OCI-LY7 (cell line): Measurements from ENCODE around the gene PTPRE. TPM values are rescaled to one million over a fixed set of nuclear protein-coding genes. Genes with fewer than 3 reads are reported as not detected.
A peak's percentile ranks its signal among the peaks of the same experiment; 100 is the strongest.

Experiments
- BruUV-seq: library from RNA; stranded (reverse); fragments of 400-500 nt; replicated peaks from 2 replicates; lab custom pipeline; 2021; lab: Mats Ljungman, UMichigan
- CTCF ChIA-PET: fragments of 300-600 bp; sonication (Branson Sonifier 250); formaldehyde crosslinking; loops from one replicate; lab custom pipeline; 2022; ENCODE audit warnings: antibody characterized with exemption; ENCODE audit not compliant: unreplicated experiment; lab: Charles Lee
- POLR2A ChIA-PET: fragments of 300-600 bp; sonication (Branson Sonifier 250); formaldehyde crosslinking; loops from one replicate; lab custom pipeline; 2022; ENCODE audit warnings: antibody characterized with exemption; lab: Charles Lee
- DNase-seq: peaks from one replicate; pipeline ENCODE4 v3.0.0-alpha.2; 2015; ENCODE audit warnings: low spot score
- H2AFZ ChIP-seq: fragments of 200-600 bp; sonication (generic), shearing (Covaris generic); 2 replicates; pipeline ENCODE4 v1.6.1; 2014; ENCODE audit warnings: mild to moderate bottlenecking, antibody characterized with exemption, low read length, moderate library complexity
- H3K27ac ChIP-seq: fragments of 200-600 bp; sonication (generic); 2 replicates; pipeline ENCODE4 v1.5.1; 2014; ENCODE audit warnings: mixed run types, low read depth, mild to moderate bottlenecking, moderate library complexity, low read length, inconsistent platforms; ENCODE audit not compliant: poor library complexity, severe bottlenecking
- H3K36me3 ChIP-seq: fragments of 200-600 bp; sonication (generic); 2 replicates; pipeline ENCODE4 v1.6.1; 2014; ENCODE audit warnings: mild to moderate bottlenecking, antibody characterized with exemption, low read length, moderate library complexity, mixed read lengths; ENCODE audit not compliant: insufficient read depth
- H3K4me1 ChIP-seq: fragments of 200-600 bp; sonication (generic); 2 replicates; pipeline ENCODE4 v1.5.1; 2014; ENCODE audit warnings: mild to moderate bottlenecking, low read length; ENCODE audit not compliant: insufficient read depth, poor library complexity, severe bottlenecking
- H3K4me2 ChIP-seq: fragments of 200-600 bp; sonication (generic); 2 replicates; pipeline ENCODE4 v1.6.1; 2014; ENCODE audit warnings: mild to moderate bottlenecking, low read length
- H3K4me3 ChIP-seq: fragments of 200-600 bp; sonication (generic); 2 replicates; pipeline ENCODE4 v1.5.1; 2014; ENCODE audit warnings: mild to moderate bottlenecking, low read depth, low read length; ENCODE audit not compliant: poor library complexity, severe bottlenecking
- H3K79me2 ChIP-seq: fragments of 200-600 bp; sonication (generic); 2 replicates; pipeline ENCODE4 v1.6.1; 2016; ENCODE audit warnings: low read depth, mild to moderate bottlenecking, low read length, moderate library complexity, mixed read lengths; ENCODE audit not compliant: insufficient read depth
- H3K9me2 ChIP-seq: fragments of 200-600 bp; sonication (generic); 2 replicates; pipeline ENCODE4 v1.6.1; 2016; ENCODE audit warnings: mild to moderate bottlenecking, low read length, mixed read lengths; ENCODE audit not compliant: insufficient read depth
- H3K9me3 ChIP-seq: fragments of 200-600 bp; sonication (generic); 2 replicates; pipeline ENCODE4 v1.6.1; 2014; ENCODE audit warnings: mild to moderate bottlenecking, mixed run types, low read length, mixed read lengths
- H4K20me1 ChIP-seq: fragments of 200-600 bp; sonication (generic); 2 replicates; pipeline ENCODE4 v1.6.1; 2014; ENCODE audit warnings: mild to moderate bottlenecking, antibody characterized with exemption, low read length, moderate library complexity, mixed read lengths; ENCODE audit not compliant: insufficient read depth
- EZH2phosphoT487 ChIP-seq: fragments of 200-600 bp; sonication (generic); IDR thresholded peaks from 2 replicates; pipeline ENCODE4 v1.6.1; 2018; ENCODE audit warnings: low read depth, borderline replicate concordance, mild to moderate bottlenecking, mixed run types, antibody characterized with exemption, low read length, moderate library complexity, mixed read lengths
- intact Hi-C: fragments of 100-400 bp; cut with micrococcal nuclease; formaldehyde crosslinking; loops from one replicate; pipeline ENCODE4 v1.10.0; 2022; ENCODE audit not compliant: unreplicated experiment
- total RNA-seq, 2 experiments: library from RNA; depleted of rRNA in 1 of 2; stranded (reverse); fragments of >200 nt in 1 of 2; shearing (Covaris generic) in 1 of 2; gene quantifications; 2 replicates each; pipeline ENCODE4 v1.2.3, GENCODE V29; 2014 to 2022
- TF ChIP-seq, protein P1 (sequence below): fragments of 200-600 bp; sonication (generic); conservative IDR thresholded peaks from 2 replicates; pipeline ENCODE4 v1.5.1; 2014; ENCODE audit warnings: mild to moderate bottlenecking, antibody characterized with exemption, low read length, moderate library complexity, mixed read lengths

Gene PTPRE
- total RNA-seq, 2 experiments from 2014 or later: 6.8 to 8.3 TPM

DNA sequence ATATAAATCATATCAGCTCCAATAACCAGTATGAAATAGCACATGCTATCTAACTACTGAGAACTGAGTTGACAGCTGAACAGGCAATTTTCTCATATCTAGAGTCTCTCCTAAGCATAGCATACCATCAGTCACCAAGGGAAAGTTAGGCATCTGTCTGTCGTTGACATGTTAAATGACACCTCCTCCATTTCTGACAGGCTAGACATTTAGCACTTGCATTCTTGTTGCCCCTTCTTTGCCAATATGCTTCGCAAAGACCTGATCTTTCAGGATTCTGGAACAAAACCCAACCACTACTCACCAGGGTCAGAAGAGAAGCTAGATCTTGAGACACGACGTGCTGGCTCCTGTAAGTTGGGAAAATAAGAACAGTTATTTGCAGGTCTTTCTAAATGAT is 209.3 kb downstream of the PTPRE start:
- ChIA-PET CTCF (no interaction called here), POLR2A (interaction anchor here (1.0 kb wide), 1 partner anchor 10 kb away, joined by 10 read pairs; the partner anchor contains the start of gene MKI67)
- DNase-seq: no peak
- intact Hi-C loops: no loop called here
- Histone ChIP-seq H3K4me3 (no peak overlapping the region), H2AFZ (no peak overlapping the region), H3K9me2 (no peaks in the 10 kb centered on the region), H3K4me1 (no peaks in the 10 kb centered on the region), H3K79me2 (peaks cover 55% of the 10 kb centered on the region), H3K9me3 (no peaks in the 10 kb centered on the region), H3K36me3 (peaks cover 99% of the 10 kb centered on the region), H3K27ac (no peak overlapping the region), H3K4me2 (no peak overlapping the region), H4K20me1 (peaks cover 38% of the 10 kb centered on the region)
- BruUV-seq: no TSS peak
- TF ChIP-seq EZH2phosphoT487: no peak
- TF ChIP-seq, protein P1, sequence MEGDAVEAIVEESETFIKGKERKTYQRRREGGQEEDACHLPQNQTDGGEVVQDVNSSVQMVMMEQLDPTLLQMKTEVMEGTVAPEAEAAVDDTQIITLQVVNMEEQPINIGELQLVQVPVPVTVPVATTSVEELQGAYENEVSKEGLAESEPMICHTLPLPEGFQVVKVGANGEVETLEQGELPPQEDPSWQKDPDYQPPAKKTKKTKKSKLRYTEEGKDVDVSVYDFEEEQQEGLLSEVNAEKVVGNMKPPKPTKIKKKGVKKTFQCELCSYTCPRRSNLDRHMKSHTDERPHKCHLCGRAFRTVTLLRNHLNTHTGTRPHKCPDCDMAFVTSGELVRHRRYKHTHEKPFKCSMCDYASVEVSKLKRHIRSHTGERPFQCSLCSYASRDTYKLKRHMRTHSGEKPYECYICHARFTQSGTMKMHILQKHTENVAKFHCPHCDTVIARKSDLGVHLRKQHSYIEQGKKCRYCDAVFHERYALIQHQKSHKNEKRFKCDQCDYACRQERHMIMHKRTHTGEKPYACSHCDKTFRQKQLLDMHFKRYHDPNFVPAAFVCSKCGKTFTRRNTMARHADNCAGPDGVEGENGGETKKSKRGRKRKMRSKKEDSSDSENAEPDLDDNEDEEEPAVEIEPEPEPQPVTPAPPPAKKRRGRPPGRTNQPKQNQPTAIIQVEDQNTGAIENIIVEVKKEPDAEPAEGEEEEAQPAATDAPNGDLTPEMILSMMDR: no peak

GRCh38 chr10:128116851-128117615 is 210.1 kb downstream of the PTPRE start:
- Histone ChIP-seq H2AFZ (no peak overlapping the region), H3K9me3 (no peaks in the 10 kb centered on the region), H3K4me2 (no peak overlapping the region), H3K4me1 (peaks cover 4% of the 10 kb centered on the region), H3K4me3 (no peak overlapping the region), H3K9me2 (no peaks in the 10 kb centered on the region), H3K79me2 (peaks cover 62% of the 10 kb centered on the region), H3K36me3 (peaks cover 97% of the 10 kb centered on the region), H3K27ac (no peak overlapping the region), H4K20me1 (peaks cover 35% of the 10 kb centered on the region)
- TF ChIP-seq, protein P1: peak; percentile 73
- no peak for TF ChIP-seq EZH2phosphoT487
- CTCF ChIA-PET: no interaction called here
- BruUV-seq: no TSS peak
- intact Hi-C loops: no loop called here
- DNase-seq: no peak
- POLR2A ChIA-PET: interaction anchor here (0.5 to 1.0 kb wide), 2 partner anchors 9 to 11 kb away, joined by 3 read pairs; no protein-coding TSS in a partner anchor
